Neural crest cell (in vitro differentiated cells): Measurements from ENCODE around the gene KRT15. TPM values are rescaled to one million over a fixed set of nuclear protein-coding genes. Genes with fewer than 3 reads are reported as not detected.

Experiments used
- DNase-seq: peaks from one replicate; pipeline ENCODE4 v3.0.0; 2021; ENCODE audit warnings: low read depth, mixed read lengths, low spot score
- H3K27ac Mint-ChIP-seq: one replicate; pipeline ENCODE4 v1.8.0; 2021; ENCODE audit warnings: mild to moderate bottlenecking, mixed read lengths; ENCODE audit not compliant: unreplicated experiment
- H3K27me3 Mint-ChIP-seq: 2 replicates; pipeline ENCODE4 v1.8.0; 2021; ENCODE audit warnings: low read depth, mild to moderate bottlenecking, mixed read lengths
- H3K36me3 Mint-ChIP-seq: 2 replicates; pipeline ENCODE4 v1.8.0; 2021; ENCODE audit warnings: low read depth, mild to moderate bottlenecking, mixed read lengths
- H3K4me1 Mint-ChIP-seq: 2 replicates; pipeline ENCODE4 v1.8.0; 2021; ENCODE audit warnings: mixed read lengths
- H3K4me3 Mint-ChIP-seq: one replicate; pipeline ENCODE4 v1.8.0; 2021; ENCODE audit warnings: mild to moderate bottlenecking, mixed read lengths
- H3K9me3 Mint-ChIP-seq: 2 replicates; pipeline ENCODE4 v1.8.0; 2021; ENCODE audit warnings: mixed read lengths
- total RNA-seq: library from RNA; stranded (reverse); gene quantifications from 2 replicates; pipeline ENCODE4 v1.2.1, GENCODE V29; 2021
- TF ChIP-seq, protein P1 (sequence below): fragments of 200-600 bp; sonication (generic); conservative IDR thresholded peaks from 2 replicates; pipeline ENCODE4 v1.5.0; 2021; ENCODE audit warnings: antibody characterized with exemption, mild to moderate bottlenecking

KRT15 gene
- total RNA-seq, 1 donor from 2014 or later: not detected

- no peaks in the 10 kb centered on the region for H3K36me3 Mint-ChIP-seq
- H3K4me1 Mint-ChIP-seq: no peaks in the 10 kb centered on the region
- no peak for DNase-seq
- TF ChIP-seq, protein P1, sequence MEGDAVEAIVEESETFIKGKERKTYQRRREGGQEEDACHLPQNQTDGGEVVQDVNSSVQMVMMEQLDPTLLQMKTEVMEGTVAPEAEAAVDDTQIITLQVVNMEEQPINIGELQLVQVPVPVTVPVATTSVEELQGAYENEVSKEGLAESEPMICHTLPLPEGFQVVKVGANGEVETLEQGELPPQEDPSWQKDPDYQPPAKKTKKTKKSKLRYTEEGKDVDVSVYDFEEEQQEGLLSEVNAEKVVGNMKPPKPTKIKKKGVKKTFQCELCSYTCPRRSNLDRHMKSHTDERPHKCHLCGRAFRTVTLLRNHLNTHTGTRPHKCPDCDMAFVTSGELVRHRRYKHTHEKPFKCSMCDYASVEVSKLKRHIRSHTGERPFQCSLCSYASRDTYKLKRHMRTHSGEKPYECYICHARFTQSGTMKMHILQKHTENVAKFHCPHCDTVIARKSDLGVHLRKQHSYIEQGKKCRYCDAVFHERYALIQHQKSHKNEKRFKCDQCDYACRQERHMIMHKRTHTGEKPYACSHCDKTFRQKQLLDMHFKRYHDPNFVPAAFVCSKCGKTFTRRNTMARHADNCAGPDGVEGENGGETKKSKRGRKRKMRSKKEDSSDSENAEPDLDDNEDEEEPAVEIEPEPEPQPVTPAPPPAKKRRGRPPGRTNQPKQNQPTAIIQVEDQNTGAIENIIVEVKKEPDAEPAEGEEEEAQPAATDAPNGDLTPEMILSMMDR: no peak
- no peaks in the 10 kb centered on the region for H3K9me3 Mint-ChIP-seq
- no peak overlapping the region for H3K27ac Mint-ChIP-seq
- H3K27me3 Mint-ChIP-seq: peaks cover 6% of the 10 kb centered on the region
- H3K4me3 Mint-ChIP-seq: no peak overlapping the region
Measured at GRCh38 chr17:41538565-41538991, 19.9 kb upstream of the KRT15 start.

DNA sequence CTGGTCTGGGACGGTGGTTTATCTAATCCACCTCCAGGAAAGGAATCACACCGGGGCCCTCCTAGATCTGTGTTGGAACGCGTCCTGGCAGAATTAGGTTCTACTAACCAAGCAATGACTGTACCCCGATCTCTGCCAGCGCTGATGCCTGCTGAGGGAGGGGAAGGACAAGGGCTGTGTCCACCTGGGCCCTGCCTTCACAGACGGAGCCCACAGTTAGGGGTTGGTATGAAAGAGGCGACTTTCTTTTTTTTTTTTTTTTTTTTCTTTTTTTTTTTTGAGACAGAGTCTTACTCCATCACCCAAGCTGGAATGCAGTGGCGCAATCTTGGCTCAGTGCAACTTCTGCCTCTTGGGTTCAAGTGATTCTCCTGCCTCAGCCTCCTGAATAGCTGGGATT lies 19.3 kb upstream of the KRT15 start:
- no peaks in the 10 kb centered on the region for H3K4me1 Mint-ChIP-seq
- TF ChIP-seq, protein P1: no peak
- H3K4me3 Mint-ChIP-seq: no peak overlapping the region
- no peaks in the 10 kb centered on the region for H3K9me3 Mint-ChIP-seq
- H3K36me3 Mint-ChIP-seq: no peaks in the 10 kb centered on the region
- no peak for DNase-seq
- peaks cover 9% of the 10 kb centered on the region for H3K27me3 Mint-ChIP-seq
- no peak overlapping the region for H3K27ac Mint-ChIP-seq

GRCh38 chr17:41537614-41537954 lies 18.9 kb upstream of the KRT15 start:
- no peaks in the 10 kb centered on the region for H3K4me1 Mint-ChIP-seq
- no peak for DNase-seq
- peak overlapping the region; percentile 19 for H3K27ac Mint-ChIP-seq

DNA sequence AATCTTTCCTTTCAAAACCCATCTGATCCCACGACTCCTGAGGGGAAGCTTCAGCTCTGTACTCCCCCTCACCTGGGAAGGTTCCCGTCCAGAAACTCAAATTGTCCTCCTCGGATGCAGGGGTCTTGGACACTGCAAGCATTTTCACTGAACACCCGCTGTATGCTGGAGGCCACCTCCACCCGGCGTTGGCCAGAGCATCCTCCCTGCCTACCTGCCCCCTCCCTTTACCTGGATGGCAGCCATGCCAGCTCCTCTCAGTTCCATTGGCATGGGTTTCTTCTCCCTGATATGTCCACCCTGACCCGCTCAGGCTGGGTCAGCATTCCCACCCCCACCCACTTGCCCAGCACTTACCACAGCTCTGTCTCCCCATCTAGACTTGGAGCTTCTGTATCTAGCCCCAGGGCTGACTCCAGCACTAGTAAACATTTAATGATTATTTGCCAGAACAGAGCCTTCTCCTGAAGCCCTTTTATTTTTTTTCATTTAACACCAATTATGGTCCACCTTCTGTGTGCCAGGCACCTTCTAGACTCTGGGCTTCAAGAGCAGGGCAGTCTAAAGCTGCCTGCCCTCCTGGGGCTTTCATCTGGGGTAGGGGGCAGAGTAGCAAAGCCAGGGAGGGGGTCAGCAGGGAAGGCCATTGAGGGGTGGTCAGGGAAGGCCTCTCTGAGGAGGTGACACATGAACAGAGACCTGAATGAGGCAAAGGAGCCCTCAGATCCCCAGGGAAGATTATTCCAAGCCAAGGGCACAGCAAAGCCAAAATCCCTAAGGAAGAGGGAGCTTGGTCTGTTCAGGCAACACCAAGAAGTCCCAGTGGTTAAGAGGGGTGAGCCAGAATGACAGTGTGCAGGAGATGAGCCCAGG lies 18.3 kb upstream of the KRT15 start:
- H3K4me1 Mint-ChIP-seq: no peaks in the 10 kb centered on the region
- TF ChIP-seq, protein P1: no peak
- peaks cover 19% of the 10 kb centered on the region for H3K27me3 Mint-ChIP-seq
- H3K27ac Mint-ChIP-seq: peak overlapping the region; percentile 19
- no peak for DNase-seq
- no peaks in the 10 kb centered on the region for H3K9me3 Mint-ChIP-seq
- H3K4me3 Mint-ChIP-seq: no peak overlapping the region
- H3K36me3 Mint-ChIP-seq: no peaks in the 10 kb centered on the region

More at GRCh38 chr17:41537614-41537954, 18.9 kb upstream of the KRT15 start:
- Mint-ChIP-seq H3K9me3 (no peaks in the 10 kb centered on the region), H3K4me3 (no peak overlapping the region), H3K36me3 (no peaks in the 10 kb centered on the region), H3K27me3 (peaks cover 13% of the 10 kb centered on the region)
- TF ChIP-seq, protein P1: no peak

DNA sequence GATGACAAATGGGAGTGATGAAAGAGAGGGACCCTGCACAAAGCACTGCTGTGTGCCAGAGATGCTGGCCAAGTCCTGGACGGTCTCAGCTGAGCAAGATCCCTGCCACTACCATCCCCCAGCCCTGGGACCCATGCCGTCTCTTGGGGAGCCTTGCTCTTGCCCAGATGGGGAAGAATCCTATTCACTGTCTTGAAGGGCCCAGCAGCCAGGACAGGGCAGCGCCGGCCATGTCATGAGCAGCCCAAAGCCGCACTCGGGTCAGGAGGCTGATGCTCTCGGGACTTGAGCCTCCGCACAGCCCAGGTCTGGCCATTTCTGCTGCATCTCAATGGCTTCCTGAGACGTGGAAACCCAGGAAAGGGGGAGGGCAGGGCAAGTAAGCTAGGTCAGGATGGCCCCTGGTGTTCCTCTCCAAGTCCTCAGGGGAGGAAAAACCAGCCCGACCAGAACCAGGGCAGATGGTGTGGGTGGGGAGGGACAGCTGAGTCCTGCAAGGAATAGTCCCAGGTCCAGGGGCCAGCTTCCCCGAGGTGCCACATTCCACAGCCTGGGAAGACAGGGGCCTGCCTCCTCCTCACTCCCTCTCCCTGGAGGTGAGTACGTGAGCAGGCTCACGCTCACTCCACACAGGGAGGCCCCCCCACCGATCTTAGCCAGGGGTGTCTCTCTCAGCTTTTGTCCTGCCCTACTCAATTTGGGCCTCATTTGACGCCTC lies 17.2 kb upstream of the KRT15 start:
- Mint-ChIP-seq H3K36me3 (no peaks in the 10 kb centered on the region), H3K27me3 (peaks cover 28% of the 10 kb centered on the region), H3K4me1 (no peaks in the 10 kb centered on the region), H3K4me3 (no peak overlapping the region), H3K27ac (no peak overlapping the region), H3K9me3 (no peaks in the 10 kb centered on the region)
- DNase-seq: no peak
- TF ChIP-seq, protein P1: no peak
